SK-N-SH (cell line): ENCODE measurements around the gene KCNIP4.

Source experiments
- ELF1 ChIP-seq: IDR thresholded peaks from 2 replicates; pipeline ENCODE4 v1.4.0; 2012
- EP300 ChIP-seq, 2 experiments: IDR thresholded peaks; 2 replicates each; pipeline versions ENCODE4 v1.4.0 to v1.6.1; 2012; ENCODE audit warnings: borderline replicate concordance in 1 of 2, low read depth in 1 of 2, low read length in 1 of 2
- FOXM1 ChIP-seq: IDR thresholded peaks from 2 replicates; pipeline ENCODE4 v1.4.0; 2012; ENCODE audit warnings: low read depth, mild to moderate bottlenecking
- GATA2 ChIP-seq: sonication (generic); formaldehyde crosslinking; IDR thresholded peaks from 2 replicates; pipeline ENCODE4 v1.5.0; 2020; ENCODE audit warnings: mild to moderate bottlenecking, missing genetic modification reagents
- MAX ChIP-seq: IDR thresholded peaks from 2 replicates; pipeline ENCODE4 v1.4.0; 2012; ENCODE audit warnings: low read depth
- MXI1 ChIP-seq: IDR thresholded peaks from 2 replicates; pipeline ENCODE4 v1.6.1; 2012; ENCODE audit warnings: mild to moderate bottlenecking, low read depth, low read length, improper control_type of control experiment
- NFIC ChIP-seq: IDR thresholded peaks from 2 replicates; pipeline ENCODE4 v1.4.0; 2012; ENCODE audit warnings: borderline replicate concordance
- POLR2AphosphoS5 ChIP-seq: IDR thresholded peaks from 2 replicates; pipeline ENCODE4 v1.6.1; 2012; ENCODE audit warnings: low read depth, low read length
- REST ChIP-seq: IDR thresholded peaks from 2 replicates; pipeline ENCODE4 v1.6.1; 2012; ENCODE audit warnings: mild to moderate bottlenecking, low read depth, low read length, moderate library complexity
- RFX5 ChIP-seq: IDR thresholded peaks from 2 replicates; pipeline ENCODE4 v1.6.1; 2012; ENCODE audit warnings: mild to moderate bottlenecking, improper control_type of control experiment, low read length
- RXRA ChIP-seq: IDR thresholded peaks from 2 replicates; pipeline ENCODE4 v1.4.0; 2012; ENCODE audit warnings: low read depth, mild to moderate bottlenecking, borderline replicate concordance
- TCF12 ChIP-seq: IDR thresholded peaks from 2 replicates; pipeline ENCODE4 v1.4.0; 2012
- YY1 ChIP-seq: IDR thresholded peaks from 2 replicates; pipeline ENCODE4 v1.4.0; 2012; ENCODE audit warnings: low read depth, mild to moderate bottlenecking
- TF ChIP-seq, protein P1 (sequence below): fragments of 200-600 bp; sonication (generic); IDR thresholded peaks from 2 replicates; pipeline ENCODE4 v1.6.1; 2017; ENCODE audit warnings: antibody characterized with exemption, mild to moderate bottlenecking, moderate library complexity

DNA sequence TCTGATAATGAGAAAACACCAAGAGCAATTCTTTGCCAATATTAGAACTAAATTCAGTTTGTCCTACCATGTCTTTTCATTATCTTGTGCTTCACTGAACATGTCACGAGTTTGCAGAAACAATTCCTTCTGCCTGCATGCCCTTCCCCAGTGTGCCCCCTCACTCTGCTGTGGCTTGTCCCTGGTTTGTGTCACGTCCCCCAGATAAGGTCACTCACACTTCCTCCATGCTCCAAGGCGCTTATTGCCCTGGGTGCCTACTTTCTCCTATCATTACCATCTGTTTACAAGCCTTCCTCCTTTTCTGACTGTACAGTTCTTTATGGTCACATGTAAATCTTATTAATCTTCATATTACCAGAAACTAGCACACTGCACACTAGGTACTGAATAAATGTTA lies 394.1 kb downstream of the KCNIP4 start:
- TF ChIP-seq, protein P1, sequence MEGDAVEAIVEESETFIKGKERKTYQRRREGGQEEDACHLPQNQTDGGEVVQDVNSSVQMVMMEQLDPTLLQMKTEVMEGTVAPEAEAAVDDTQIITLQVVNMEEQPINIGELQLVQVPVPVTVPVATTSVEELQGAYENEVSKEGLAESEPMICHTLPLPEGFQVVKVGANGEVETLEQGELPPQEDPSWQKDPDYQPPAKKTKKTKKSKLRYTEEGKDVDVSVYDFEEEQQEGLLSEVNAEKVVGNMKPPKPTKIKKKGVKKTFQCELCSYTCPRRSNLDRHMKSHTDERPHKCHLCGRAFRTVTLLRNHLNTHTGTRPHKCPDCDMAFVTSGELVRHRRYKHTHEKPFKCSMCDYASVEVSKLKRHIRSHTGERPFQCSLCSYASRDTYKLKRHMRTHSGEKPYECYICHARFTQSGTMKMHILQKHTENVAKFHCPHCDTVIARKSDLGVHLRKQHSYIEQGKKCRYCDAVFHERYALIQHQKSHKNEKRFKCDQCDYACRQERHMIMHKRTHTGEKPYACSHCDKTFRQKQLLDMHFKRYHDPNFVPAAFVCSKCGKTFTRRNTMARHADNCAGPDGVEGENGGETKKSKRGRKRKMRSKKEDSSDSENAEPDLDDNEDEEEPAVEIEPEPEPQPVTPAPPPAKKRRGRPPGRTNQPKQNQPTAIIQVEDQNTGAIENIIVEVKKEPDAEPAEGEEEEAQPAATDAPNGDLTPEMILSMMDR = no peak
- TF ChIP-seq MXI1 (peak; percentile 58; the same call in 1 of the 2 replicates), GATA2 (CRISPR knock-in tag) (peak; percentile 98), MAX (no peak), EP300 (IDR thresholded peaks at IDR 0.05; ENCODE audit: borderline replicate concordance in 1 of 2, low read depth in 1 of 2, low read length in 1 of 2) (peak in 1 of 2 experiments; percentile 93; a peak in 2 of 4 replicates), POLR2AphosphoS5 (no peak; the same call in 1 of the 2 replicates), REST (no peak), YY1 (no peak), ELF1 (no peak), TCF12 (peak; percentile 30; the same call in 1 of the 2 replicates), FOXM1 (no peak), RXRA (no peak), RFX5 (0 out of 2 replicates have a peak, but pooled peaks have one; percentile 10), NFIC (no peak)
